Activated CD4-positive, CD25-positive, alpha-beta regulatory T cell treated with anti-CD3 and anti-CD28 coated beads, Interleukin-2, amount 50 U/mL, for 16 hours (primary cell): ENCODE results near the gene TMEM109.

ENCODE experiments used
- DNase-seq: peaks from one replicate; pipeline ENCODE4 v3.0.0-alpha.2; 2020; ENCODE audit warnings: low read depth, low spot score

Gene TMEM109

GRCh38 chr11:60925868-60926267 is 11.9 kb downstream of the TMEM109 start:
- DNase-seq = no peak

- DNase-seq = no peak
These were observed 12.5 kb downstream of the TMEM109 start for GRCh38 chr11:60926500-60926899.

DNA sequence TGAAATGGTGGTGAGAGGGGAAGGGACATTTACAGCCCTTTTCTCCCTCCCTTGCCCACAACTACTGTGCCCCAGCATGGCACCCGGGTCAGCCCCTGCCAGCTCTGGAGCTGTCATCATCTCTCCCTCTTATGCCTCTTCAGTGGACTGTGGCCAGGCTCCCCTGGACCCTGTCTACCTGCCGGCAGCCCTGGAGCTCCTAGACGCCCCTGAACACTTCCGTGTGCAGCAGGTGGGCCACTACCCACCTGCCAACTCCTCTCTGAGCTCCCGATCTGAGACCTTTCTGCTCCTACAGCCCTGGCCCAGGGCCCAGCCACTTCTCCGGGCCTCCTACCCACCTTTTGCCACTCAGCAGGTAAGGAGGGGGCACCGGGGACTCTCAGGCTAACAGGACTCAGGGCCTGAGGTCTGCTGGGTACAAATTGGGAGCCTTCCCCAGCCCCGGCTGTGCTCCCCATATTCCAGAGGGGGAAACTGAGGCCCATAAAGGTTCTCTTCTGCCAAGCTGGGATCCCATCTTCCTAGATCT is 13.2 kb downstream of the TMEM109 start:
- no peak for DNase-seq

DNA sequence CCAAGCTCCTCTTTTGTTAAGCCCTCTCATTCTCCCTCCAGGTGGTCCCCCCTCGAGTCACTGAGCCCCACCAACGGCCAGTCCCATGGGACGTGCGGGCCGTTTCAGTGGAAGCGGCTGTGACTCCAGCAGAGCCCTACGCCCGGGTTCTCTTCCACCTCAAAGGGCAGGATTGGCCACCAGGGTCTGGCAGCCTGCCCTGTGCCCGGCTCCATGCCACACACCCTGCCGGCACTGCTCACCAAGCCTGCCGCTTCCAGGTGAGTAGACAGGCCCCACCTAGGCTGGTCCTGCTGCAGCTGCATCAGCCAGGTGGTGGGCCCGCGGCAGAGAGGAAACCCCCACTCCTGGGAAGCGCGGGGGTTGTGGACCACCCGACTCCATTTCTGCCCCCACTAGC is 13.6 kb downstream of the TMEM109 start:
- DNase-seq = no peak

- DNase-seq = no peak
These were observed 14.6 kb downstream of the TMEM109 start for GRCh38 chr11:60928563-60929001.

- no peak for DNase-seq
These were observed 15.8 kb downstream of the TMEM109 start for GRCh38 chr11:60929764-60930163.

- no peak for DNase-seq
These were observed 16.4 kb downstream of the TMEM109 start for GRCh38 chr11:60930394-60930793.

- no peak for DNase-seq
These were observed 18.0 kb downstream of the TMEM109 start for GRCh38 chr11:60931917-60932316.

DNA sequence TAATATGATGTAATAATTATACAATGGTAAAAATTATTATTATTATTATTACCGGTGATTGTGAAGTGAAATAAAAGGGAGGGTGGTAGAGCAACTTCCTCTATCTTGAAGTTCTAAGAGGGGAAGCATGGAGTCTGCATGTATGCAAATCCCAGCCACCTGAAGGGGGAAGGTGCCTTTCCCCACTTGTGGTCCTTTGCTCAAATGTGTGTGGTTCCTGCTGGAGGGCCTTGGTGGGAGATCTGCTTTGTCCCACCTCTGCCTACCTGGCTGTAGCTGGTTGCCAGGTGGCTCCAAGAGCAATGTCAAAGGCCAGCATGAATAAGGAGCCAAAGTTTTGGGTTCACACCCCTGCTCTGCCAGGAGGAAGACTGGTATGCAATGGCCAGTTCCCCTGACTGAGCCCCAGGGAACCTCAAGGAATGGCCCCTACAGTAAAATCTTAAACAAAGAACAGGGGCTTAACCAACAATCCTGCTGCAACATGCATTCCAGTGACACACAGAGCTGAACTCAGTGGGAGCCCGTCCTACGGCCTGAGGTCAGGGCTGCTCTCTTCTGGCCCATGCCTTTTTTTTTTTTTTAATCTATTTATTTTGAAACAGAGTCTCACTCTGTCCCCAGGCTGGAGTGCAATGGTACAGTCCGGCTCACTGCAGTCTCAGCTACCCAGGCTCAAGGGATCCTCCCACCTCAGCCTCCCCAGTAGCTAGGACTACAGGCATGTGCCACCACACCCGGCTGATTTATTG is 18.8 kb downstream of the TMEM109 start:
- DNase-seq = no peak

- no peak for DNase-seq
These were observed 19.6 kb downstream of the TMEM109 start for GRCh38 chr11:60933416-60934123.

DNA sequence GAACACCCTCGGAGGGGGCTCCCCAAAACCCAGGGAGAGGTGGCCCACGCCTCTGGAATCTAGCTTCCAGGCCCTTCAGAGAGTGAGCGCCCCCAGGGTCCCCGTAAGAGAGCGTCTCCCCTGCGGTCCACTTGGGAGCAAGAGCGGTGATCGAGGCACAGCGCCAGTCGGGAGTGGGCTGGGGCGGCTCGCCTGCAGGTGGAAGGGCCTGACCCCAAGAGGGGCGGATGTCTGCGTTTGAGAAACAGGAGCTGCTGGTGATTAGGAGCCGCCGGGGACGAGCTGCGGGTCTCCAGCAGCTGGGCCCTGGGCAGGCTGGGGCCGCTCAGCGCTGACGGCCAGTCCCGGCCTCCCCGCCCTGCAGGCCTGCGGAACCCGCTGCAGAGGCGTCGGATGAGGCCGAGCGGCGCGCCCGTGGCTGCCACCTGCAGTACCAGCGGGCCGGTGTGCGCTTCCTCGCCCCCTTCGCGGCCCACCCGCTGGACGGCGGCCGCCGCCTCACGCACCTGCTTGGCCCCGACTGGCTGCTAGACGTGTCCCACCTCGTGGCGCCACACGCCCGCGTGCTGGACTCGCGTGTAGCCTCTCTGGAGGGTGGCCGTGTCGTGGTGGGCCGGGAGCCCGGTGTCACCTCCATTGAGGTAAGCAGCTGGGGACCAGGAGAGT is 20.3 kb downstream of the TMEM109 start:
- no peak for DNase-seq

- DNase-seq = no peak
These were observed 21.0 kb downstream of the TMEM109 start for GRCh38 chr11:60934790-60935605.

GRCh38 chr11:60935676-60936442 is 21.9 kb downstream of the TMEM109 start:
- no peak for DNase-seq

GRCh38 chr11:60936467-60937143 is 22.6 kb downstream of the TMEM109 start:
- DNase-seq = no peak

- DNase-seq = no peak
These were observed 23.2 kb downstream of the TMEM109 start for GRCh38 chr11:60937144-60937527.

DNA sequence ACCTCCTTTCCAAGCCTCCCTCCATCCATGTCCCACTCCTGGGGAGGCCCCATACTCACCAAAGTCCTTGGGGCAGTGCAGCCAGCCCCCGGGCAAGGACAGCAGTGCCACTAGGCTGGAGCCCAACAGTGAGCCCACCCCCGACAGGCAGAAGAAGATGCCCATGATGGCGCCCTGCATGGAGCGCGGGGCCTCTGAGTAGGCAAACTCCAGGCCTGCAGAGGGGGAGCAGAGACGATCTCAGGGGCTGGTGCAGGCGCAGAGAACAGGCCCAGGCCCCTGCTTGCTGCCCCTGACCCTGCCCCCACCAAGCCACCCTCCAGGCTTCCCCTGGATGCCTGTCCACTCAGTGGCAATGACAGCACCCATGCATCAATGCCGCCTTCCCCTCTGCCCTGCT is 23.9 kb downstream of the TMEM109 start:
- no peak for DNase-seq

DNA sequence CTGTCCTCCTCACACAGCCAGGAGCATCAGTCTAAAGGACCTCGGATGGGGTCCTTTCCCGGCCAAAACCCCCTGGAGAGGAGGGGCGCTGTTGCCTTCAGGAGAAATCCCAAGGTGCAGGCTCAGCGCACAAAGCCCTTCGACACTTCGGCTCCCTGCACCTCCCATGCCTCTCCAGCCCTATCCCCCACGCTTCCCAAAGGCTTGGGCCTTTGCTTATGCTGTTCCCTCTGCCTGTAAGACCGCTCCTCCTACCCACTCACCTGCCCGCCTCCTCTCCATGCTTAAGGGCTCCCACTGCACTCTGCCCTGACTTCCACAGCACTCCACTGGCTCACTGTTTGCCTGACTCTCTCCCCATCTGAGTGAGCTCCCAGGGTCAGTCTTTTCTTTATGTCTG is 24.5 kb downstream of the TMEM109 start:
- DNase-seq = no peak

GRCh38 chr11:60939301-60939700 is 25.3 kb downstream of the TMEM109 start:
- no peak for DNase-seq

DNA sequence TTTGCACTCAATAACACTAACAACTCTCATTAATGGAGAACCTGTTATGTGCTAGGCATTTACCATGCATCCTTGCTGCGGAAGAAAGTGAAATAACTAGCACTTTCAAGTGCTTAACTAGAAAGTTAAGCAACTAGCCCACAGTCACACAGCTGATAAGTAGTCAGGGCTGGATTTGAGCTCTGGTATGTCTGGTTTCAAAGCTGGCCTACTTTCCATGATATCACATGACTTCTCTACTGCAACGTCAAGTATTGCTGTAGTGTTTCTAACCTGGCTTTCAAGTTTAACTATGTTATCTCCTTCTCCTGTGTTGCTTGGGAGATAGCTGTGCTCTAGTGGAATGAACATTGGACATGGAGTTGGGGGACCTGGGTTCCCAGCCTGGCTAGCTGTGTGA is 25.9 kb downstream of the TMEM109 start:
- DNase-seq = no peak
